Measurements from ENCODE around the gene LSMEM2. TPM values are rescaled to one million over a fixed set of nuclear protein-coding genes. Genes with fewer than 3 reads are reported as not detected.

The LSMEM2 gene
- total and polyA plus RNA-seq, 2 of the 8 experiments (the other 6 are each of a cell fraction or from before 2014, with no cell fraction given) = 0.58 to 0.68 TPM

DNA sequence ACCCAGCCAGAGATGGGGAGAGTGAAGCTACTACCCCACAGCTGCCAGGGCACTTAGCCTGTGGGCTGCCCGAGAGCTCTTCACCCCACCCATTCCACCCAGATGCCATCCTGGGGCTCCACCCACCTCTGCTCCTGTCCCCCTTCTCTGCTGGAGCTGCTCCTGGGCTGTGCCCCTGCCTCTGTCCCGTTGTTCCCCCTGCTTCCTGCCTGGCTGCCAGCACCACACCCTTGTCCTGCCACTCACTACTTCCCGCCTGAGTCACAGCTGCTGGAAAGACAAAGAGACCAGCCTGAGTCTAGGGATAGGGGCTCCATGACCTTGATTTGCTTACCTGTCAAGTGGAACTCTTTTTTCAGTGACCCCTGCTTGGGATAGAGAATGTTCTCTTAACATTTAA, 30.5 kb upstream of the LSMEM2 start (continued):
- TF ChIP-seq JUN (IDR thresholded peaks at IDR 0.05; ENCODE audit: low read depth, low read length) (no peak), FOSL1 (IDR thresholded peaks at IDR 0.05; ENCODE audit: insufficient read depth, low read depth, low read length) (no peak), CBX5 (IDR thresholded peaks at IDR 0.05; ENCODE audit: low read depth, low read length) (no peak), BCL11A (IDR thresholded peaks at IDR 0.05; ENCODE audit: low read depth in 2 of 2, low read length in 2 of 2) (no peak), USF2 (IDR thresholded peaks at IDR 0.05; ENCODE audit: low read length) (no peak), RNF2 (IDR thresholded peaks at IDR 0.05; ENCODE audit: borderline replicate concordance, low read depth, low read length, missing control alignments, poor library complexity, severe bottlenecking) (no peak)
- TF ChIP-seq, protein P1, sequence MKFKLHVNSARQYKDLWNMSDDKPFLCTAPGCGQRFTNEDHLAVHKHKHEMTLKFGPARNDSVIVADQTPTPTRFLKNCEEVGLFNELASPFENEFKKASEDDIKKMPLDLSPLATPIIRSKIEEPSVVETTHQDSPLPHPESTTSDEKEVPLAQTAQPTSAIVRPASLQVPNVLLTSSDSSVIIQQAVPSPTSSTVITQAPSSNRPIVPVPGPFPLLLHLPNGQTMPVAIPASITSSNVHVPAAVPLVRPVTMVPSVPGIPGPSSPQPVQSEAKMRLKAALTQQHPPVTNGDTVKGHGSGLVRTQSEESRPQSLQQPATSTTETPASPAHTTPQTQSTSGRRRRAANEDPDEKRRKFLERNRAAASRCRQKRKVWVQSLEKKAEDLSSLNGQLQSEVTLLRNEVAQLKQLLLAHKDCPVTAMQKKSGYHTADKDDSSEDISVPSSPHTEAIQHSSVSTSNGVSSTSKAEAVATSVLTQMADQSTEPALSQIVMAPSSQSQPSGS (IDR thresholded peaks at IDR 0.05; ENCODE audit: low read length) = no peak
